ENCODE data around the gene MAP2. TPM values are rescaled to one million over a fixed set of nuclear protein-coding genes. Genes with fewer than 3 reads are reported as not detected.

Gene MAP2
- total and polyA plus RNA-seq, 10 of the 15 experiments (the other 5 are each of a cell fraction or from before 2014, with no cell fraction given), result 0.01 TPM; not detected in 9

- no peak for TF ChIP-seq ATF7 (IDR thresholded peaks at IDR 0.05; ENCODE audit: low read depth)
- TF ChIP-seq, protein P1, sequence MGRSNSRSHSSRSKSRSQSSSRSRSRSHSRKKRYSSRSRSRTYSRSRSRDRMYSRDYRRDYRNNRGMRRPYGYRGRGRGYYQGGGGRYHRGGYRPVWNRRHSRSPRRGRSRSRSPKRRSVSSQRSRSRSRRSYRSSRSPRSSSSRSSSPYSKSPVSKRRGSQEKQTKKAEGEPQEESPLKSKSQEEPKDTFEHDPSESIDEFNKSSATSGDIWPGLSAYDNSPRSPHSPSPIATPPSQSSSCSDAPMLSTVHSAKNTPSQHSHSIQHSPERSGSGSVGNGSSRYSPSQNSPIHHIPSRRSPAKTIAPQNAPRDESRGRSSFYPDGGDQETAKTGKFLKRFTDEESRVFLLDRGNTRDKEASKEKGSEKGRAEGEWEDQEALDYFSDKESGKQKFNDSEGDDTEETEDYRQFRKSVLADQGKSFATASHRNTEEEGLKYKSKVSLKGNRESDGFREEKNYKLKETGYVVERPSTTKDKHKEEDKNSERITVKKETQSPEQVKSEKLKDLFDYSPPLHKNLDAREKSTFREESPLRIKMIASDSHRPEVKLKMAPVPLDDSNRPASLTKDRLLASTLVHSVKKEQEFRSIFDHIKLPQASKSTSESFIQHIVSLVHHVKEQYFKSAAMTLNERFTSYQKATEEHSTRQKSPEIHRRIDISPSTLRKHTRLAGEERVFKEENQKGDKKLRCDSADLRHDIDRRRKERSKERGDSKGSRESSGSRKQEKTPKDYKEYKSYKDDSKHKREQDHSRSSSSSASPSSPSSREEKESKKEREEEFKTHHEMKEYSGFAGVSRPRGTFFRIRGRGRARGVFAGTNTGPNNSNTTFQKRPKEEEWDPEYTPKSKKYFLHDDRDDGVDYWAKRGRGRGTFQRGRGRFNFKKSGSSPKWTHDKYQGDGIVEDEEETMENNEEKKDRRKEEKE (IDR thresholded peaks at IDR 0.05), result no peak
These were observed 100.0 kb downstream of the MAP2 start (continued) for GRCh38 chr2:209523867-209524266.

- 98% methylated on average over 3 of the region's 3 CpGs for WGBS (ENCODE audit: insufficient coverage, insufficient replicate concordance, low lambda C conversion rate, missing lambda C conversion rate)
These were observed 101.5 kb downstream of the MAP2 start for GRCh38 chr2:209525331-209525730.

More at GRCh38 chr2:209525331-209525730, 101.5 kb downstream of the MAP2 start:
- no peak for ATAC-seq
- SMC1A ChIA-PET (ENCODE audit: uncharacterized antibody, unreplicated experiment), result interaction anchor here (0.8 to 1.0 kb wide), 2 partner anchors 36 to 191 kb away, joined by 3 read pairs; no protein-coding TSS in a partner anchor
- intact Hi-C loops (cut with micrococcal nuclease; ENCODE audit: unreplicated experiment) (no loop called here), in situ Hi-C loops (cut with MboI) (no loop called here)
- CTCF ChIA-PET, result interaction anchor here (0.9 kb wide), 1 partner anchor 30 kb away, joined by 4 read pairs; no protein-coding TSS in a partner anchor
- H3K4me2 ChIP-seq (ENCODE audit: control insufficient read depth, insufficient read depth), result 0 out of 2 replicates have a peak overlapping the region, but pooled peaks have one; percentile 14
- peaks cover 10% of the 10 kb centered on the region; the same call in 1 of the 2 replicates for H3K4me1 ChIP-seq (ENCODE audit: control insufficient read depth, insufficient read depth, low read length)
- BruUV-seq (replicated peaks), result no TSS peak
- no peak overlapping the region for H2AFZ ChIP-seq (ENCODE audit: control insufficient read depth, low read depth, low read length)
- H3K4me3 ChIP-seq, result no peak overlapping the region
- POLR2A ChIA-PET, result no interaction called here
- no peak for FAIRE-seq
- no peaks in the 10 kb centered on the region for H3K79me2 ChIP-seq (ENCODE audit: control insufficient read depth, insufficient read depth, low read length)
- no peaks in the 10 kb centered on the region for H3K36me3 ChIP-seq (ENCODE audit: control insufficient read depth in 2 of 2, insufficient read depth in 2 of 2, low read length in 1 of 2)
- no peak overlapping the region for H3K9ac ChIP-seq (ENCODE audit: control insufficient read depth, insufficient read depth, low read length)
- no peak for DNase-seq (ENCODE audit: low read depth, low spot score)
- RAD21 ChIA-PET (ENCODE audit: unreplicated experiment), result no interaction called here
- H3K27ac ChIP-seq (ENCODE audit: control insufficient read depth, insufficient read depth), result no peak overlapping the region
- no peak for TF ChIP-seq HDAC6 (IDR thresholded peaks at IDR 0.05; ENCODE audit: unreplicated experiment)
- TF ChIP-seq USF1 (IDR thresholded peaks at IDR 0.05; ENCODE audit: borderline replicate concordance, extremely low read length, insufficient read depth, low read depth, low read length), result no peak
- no peak for TF ChIP-seq RAD51 (IDR thresholded peaks at IDR 0.05)
- no peak for TF ChIP-seq MEF2A (IDR thresholded peaks at IDR 0.05; ENCODE audit: insufficient read depth, low read depth, low read length)
- TF ChIP-seq MTA2 (IDR thresholded peaks at IDR 0.05; ENCODE audit: low read depth), result no peak
- no peak for TF ChIP-seq TCF12 (IDR thresholded peaks at IDR 0.05; ENCODE audit: low read depth, low read length)
- no peak for TF ChIP-seq BACH1 (IDR thresholded peaks at IDR 0.05; ENCODE audit: borderline replicate concordance)
- TF ChIP-seq CUX1 (IDR thresholded peaks at IDR 0.05; ENCODE audit: insufficient replicate concordance, low read depth, low read length), result no peak
- no peaks in the 10 kb centered on the region for H3K27me3 ChIP-seq (replicated peaks in 1 of 2; ENCODE audit: control insufficient read depth in 2 of 2, insufficient read depth in 2 of 2, low read length in 1 of 2)
- no peaks in the 10 kb centered on the region for H4K20me1 ChIP-seq (ENCODE audit: control insufficient read depth, insufficient read depth)
- no peaks in the 10 kb centered on the region for H3K9me3 ChIP-seq (replicated peaks; ENCODE audit: control insufficient read depth, insufficient read depth, low read length)

Data from GM12878 (cell line).